ENCODE data around the gene AGMAT. TPM values are rescaled to one million over a fixed set of nuclear protein-coding genes. Genes with fewer than 3 reads are reported as not detected.

Gene AGMAT
- total and polyA plus RNA-seq, 2 of the 8 experiments (the other 6 are each of a cell fraction or from before 2014, with no cell fraction given), result 3.7 to 5.8 TPM

GRCh38 chr1:15524021-15524282, 60.9 kb downstream of the AGMAT start, which contains the start of gene CASP9 (continued):
- TF ChIP-seq HDAC2 (IDR thresholded peaks at IDR 0.05; ENCODE audit: borderline replicate concordance in 1 of 2, low read depth in 2 of 2, low read length in 2 of 2) (no peak), SRF (IDR thresholded peaks at IDR 0.05; ENCODE audit: low read depth, low read length) (no peak), EZH2 (IDR thresholded peaks at IDR 0.05; ENCODE audit: low read depth, low read length, severe bottlenecking) (no peak), SIN3A (conservative IDR thresholded peaks at IDR 0.05 in 1 of 2, IDR thresholded peaks at IDR 0.05 in 1 of 2; ENCODE audit: low read depth in 1 of 2, low read length in 2 of 2) (0 out of 4 replicates have a peak, but pooled peaks of 1 of the 2 experiments have one; percentile 2), E2F6 (IDR thresholded peaks at IDR 0.05) (no peak), KDM4A (IDR thresholded peaks at IDR 0.05; ENCODE audit: low read depth, low read length, severe bottlenecking) (no peak), SP1 (IDR thresholded peaks at IDR 0.05; ENCODE audit: low read depth, low read length) (no peak), CHD2 (IDR thresholded peaks at IDR 0.05; ENCODE audit: low read length) (no peak), EGR1 (IDR thresholded peaks at IDR 0.05; ENCODE audit: borderline replicate concordance, low read depth, low read length) (no peak), CREB1 (IDR thresholded peaks at IDR 0.05) (no peak), ATF2 (IDR thresholded peaks at IDR 0.05; ENCODE audit: low read length) (no peak), ASH2L (IDR thresholded peaks at IDR 0.05; ENCODE audit: low read length) (peak; percentile 18), NRF1 (IDR thresholded peaks at IDR 0.05; ENCODE audit: low read depth, low read length) (no peak), RFX5 (IDR thresholded peaks at IDR 0.05; ENCODE audit: borderline replicate concordance, low read depth, low read length) (no peak)
